GM12891 (cell line): ENCODE results near the gene TREML4.

Source experiments
- POLR2A ChIP-seq: IDR thresholded peaks from 2 replicates; pipeline ENCODE4 v1.6.1; 2011; ENCODE audit warnings: low read depth, low read length, control low read depth
- POLR2AphosphoS5 ChIP-seq: IDR thresholded peaks from 2 replicates; pipeline ENCODE4 v1.6.1; 2011; ENCODE audit warnings: low read depth, low read length, control low read depth

GRCh38 chr6:41201764-41202173 is 26.4 kb upstream of the TREML4 start:
- TF ChIP-seq POLR2A, result no peak
- no peak for TF ChIP-seq POLR2AphosphoS5
